NCI-H1105 treated with DMSO at 0.1 percent for 48 hours (cell line): ENCODE measurements around the gene OLIG2.

Experiments used
- DNase-seq: peaks from one replicate; lab custom pipeline; 2025; lab: John Stamatoyannopoulos, UW

OLIG2 gene

GRCh38 chr21:33025489-33026442 lies at the start of gene OLIG2:
OLIG2 (plus strand) TSS chr21:33025935; CDS start chr21:33026863, 928 bp downstream.
- DNase-seq = peak; percentile 89

DNA sequence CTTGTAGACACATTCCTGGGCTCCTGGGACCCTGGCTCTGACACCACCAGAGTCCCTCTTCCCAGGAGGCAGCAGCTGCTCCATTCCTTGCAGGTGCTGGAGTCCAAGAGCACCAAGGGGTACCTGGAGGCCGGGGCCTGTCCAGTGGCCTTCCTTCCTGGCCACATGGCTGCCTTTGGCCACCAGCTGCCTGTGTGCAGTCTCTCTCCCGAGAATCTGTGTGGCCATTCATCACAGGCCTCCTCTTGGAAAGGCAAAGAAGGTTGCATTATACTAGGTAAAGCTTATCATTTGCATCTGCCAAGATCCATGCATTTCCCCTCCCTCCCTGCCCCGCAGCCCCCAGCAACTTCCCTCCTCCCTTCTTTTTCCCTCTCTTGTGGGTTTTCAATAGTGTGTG lies 48.9 kb upstream of the OLIG2 start:
- DNase-seq = no peak

- DNase-seq = no peak
Observed at GRCh38 chr21:32977216-32977615, 48.5 kb upstream of the OLIG2 start.

GRCh38 chr21:32978331-32979270 lies 47.1 kb upstream of the OLIG2 start:
- no peak for DNase-seq

GRCh38 chr21:32979598-32980268 lies 46.0 kb upstream of the OLIG2 start:
- DNase-seq = no peak

DNA sequence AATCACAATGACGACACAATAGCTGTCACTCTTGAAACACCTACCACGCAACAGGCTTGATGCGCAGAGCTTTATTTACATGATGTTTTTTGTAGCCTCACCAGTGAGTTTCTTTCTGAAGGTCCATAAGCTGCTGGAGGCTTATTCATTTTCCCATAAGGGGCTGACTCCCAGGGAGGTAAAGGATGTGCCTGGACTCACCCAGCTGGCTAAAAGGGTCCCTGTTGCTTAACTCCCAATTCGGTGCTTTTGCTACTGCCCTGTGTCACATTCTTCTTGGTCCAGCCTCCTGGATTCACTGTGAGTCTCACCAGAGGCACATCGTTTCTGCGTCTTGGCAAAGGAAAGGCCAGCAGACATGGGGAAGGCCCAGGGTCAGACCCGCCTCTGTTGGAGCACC lies 44.6 kb upstream of the OLIG2 start:
- DNase-seq = no peak

DNA sequence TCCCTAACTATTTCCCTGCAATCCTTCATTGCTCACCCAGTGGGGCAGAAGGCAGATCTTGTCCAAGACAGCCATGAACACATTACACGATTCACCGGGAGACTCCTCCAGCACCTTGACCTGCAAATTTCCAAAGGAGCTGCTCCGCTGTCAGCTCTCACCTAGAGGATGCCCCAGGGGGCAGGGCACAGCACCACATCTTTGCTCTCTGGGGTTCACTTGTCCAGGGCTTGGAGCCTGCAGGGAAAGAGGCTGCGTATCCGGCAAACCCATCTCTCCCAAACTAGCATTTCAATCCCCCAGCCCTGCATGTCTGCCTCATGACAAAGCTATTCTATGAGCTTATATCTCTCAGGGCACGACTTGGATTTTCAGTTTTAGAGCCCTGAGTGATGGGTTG lies 35.1 kb upstream of the OLIG2 start:
- DNase-seq = no peak

- peak; percentile 39 for DNase-seq
Observed at GRCh38 chr21:32991361-32991760, 34.4 kb upstream of the OLIG2 start.

DNA sequence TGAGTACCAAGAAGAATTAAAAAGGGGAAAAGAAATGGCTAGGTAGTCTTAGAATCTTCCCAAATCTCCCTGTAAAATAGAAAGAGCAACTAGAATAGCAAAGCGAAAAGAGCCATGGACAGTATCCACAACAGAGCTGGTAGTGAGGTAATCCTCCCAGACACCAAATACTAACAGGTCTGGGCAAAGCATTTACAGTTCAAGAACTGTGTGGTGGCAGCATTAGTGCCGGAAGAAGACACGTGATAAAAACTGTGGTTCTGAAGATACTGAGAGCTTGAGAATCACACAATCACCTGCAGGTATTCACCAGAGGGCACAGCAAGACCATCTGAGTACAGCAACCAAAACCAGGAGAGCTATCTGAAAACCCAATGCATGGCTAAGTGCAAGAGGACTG lies 31.8 kb upstream of the OLIG2 start:
- DNase-seq = no peak

- DNase-seq = peak; percentile 16
Observed at GRCh38 chr21:32994305-32994704, 31.4 kb upstream of the OLIG2 start.

GRCh38 chr21:33007747-33008146 lies 18.0 kb upstream of the OLIG2 start:
- DNase-seq = no peak

- DNase-seq = no peak
Observed at GRCh38 chr21:33008333-33009051, 17.2 kb upstream of the OLIG2 start.

DNA sequence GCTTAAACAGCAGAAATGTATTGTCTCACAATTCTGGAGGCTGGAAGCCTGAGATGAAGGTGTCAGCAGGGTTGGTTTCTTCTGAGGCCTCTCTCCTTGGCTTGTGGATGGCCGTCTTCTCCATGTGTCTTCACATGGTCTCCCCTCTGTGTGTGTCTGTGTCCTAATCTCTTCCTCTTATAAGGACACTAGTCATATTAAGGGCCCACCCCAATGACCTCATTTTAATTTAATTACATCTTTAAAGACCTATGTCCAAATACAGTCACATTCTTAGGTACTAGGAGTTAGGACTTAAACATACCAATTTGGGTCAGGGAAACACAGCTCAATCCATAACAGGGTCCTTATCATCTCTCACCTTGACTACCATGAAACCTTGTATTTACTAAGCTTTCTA lies 14.8 kb upstream of the OLIG2 start:
- DNase-seq = no peak

GRCh38 chr21:33011462-33011861 lies 14.3 kb upstream of the OLIG2 start:
- no peak for DNase-seq

GRCh38 chr21:33013626-33014025 lies 12.1 kb upstream of the OLIG2 start:
- DNase-seq = no peak

- no peak for DNase-seq
Observed at GRCh38 chr21:33014331-33014730, 11.4 kb upstream of the OLIG2 start.

DNA sequence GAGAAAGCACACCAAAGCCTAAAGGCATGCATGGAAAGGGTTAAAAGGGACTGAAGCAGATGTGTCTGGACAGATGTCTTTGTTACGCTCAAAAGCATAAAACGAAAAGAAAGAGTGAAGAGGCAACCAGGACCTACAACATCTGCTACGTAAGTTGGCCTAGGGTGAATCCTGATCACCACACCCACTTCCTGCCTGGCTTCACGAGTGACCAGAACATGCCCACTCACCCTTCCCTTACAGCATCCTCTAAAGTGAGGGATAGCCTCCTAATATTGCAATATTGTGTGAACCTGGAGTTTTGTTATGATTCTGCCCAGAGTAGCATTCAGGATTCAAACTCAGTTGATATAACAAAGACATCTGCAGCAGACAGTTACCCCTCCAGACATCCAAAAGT lies 10.6 kb upstream of the OLIG2 start:
- no peak for DNase-seq

GRCh38 chr21:33015756-33016155 lies 10.0 kb upstream of the OLIG2 start:
- DNase-seq = no peak

GRCh38 chr21:33018707-33019465 lies 6.8 kb upstream of the OLIG2 start:
- no peak for DNase-seq

GRCh38 chr21:33019516-33019884 lies 6.2 kb upstream of the OLIG2 start:
- DNase-seq = no peak
